SU-DHL-6 (cell line): ENCODE data around the gene BBX.

ENCODE experiments used
- CTCF ChIP-seq: fragments of 200-600 bp; sonication (generic); IDR thresholded peaks from one replicate; pipeline ENCODE4 v1.5.1; 2017; ENCODE audit warnings: antibody characterized with exemption, mild to moderate bottlenecking, low read length, moderate library complexity; ENCODE audit not compliant: insufficient read depth, poor library complexity, severe bottlenecking
- EZH2phosphoT487 ChIP-seq: fragments of 200-600 bp; sonication (generic), shearing (Covaris generic); conservative IDR thresholded peaks from 2 replicates; pipeline ENCODE4 v1.6.1; 2018; ENCODE audit warnings: mild to moderate bottlenecking, antibody characterized with exemption, low read length, moderate library complexity, mixed read lengths

- no peak for TF ChIP-seq EZH2phosphoT487
- no peak for TF ChIP-seq CTCF
These were observed 195.8 kb downstream of the BBX start for GRCh38 chr3:107718547-107718946.
